ENCODE measurements around the gene CORO1C. TPM values are rescaled to one million over a fixed set of nuclear protein-coding genes. Genes with fewer than 3 reads are reported as not detected.

Gene CORO1C
- total and polyA plus RNA-seq, 9 of the 15 experiments (the other 6 are each of a cell fraction or from before 2014, with no cell fraction given) = 55.2 to 280 (median 150) TPM

DNA sequence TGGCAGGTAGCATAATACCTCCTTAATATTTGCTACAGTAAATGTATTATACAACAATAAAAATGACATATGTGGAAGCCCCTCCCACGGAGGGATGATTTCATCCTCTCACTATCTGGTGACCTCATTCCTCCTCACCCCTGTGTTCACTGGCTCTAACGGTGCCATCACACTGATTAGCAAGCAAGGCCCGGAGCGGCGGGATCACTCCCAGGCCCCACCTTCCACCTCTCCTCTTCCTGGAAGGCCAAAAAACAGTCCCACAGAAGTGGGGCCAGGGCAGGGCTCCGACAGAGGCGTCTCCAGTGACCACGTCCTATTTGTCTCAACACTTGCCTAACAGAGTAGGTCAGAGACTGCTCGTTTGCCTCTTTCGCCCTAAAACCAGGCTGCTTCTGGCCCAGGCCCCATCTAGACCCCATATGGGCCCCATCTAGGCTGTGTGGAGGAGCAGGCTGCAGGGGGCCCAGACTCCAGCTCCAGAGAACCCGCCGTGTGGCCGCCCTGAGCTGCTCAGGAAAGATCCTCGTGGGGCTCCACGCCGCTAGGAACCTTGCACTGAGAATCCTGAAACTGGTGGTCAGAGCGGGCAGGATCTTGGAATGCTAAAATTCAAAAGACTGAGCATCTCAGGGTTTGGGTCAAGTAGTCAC lies 101.4 kb downstream of the CORO1C start (continued):
- TF ChIP-seq, protein P1, sequence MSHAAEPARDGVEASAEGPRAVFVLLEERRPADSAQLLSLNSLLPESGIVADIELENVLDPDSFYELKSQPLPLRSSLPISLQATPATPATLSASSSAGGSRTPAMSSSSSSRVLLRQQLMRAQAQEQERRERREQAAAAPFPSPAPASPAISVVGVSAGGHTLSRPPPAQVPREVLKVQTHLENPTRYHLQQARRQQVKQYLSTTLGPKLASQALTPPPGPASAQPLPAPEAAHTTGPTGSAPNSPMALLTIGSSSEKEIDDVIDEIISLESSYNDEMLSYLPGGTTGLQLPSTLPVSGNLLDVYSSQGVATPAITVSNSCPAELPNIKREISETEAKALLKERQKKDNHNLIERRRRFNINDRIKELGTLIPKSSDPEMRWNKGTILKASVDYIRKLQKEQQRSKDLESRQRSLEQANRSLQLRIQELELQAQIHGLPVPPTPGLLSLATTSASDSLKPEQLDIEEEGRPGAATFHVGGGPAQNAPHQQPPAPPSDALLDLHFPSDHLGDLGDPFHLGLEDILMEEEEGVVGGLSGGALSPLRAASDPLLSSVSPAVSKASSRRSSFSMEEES (CRISPR knock-in tag; IDR thresholded peaks at IDR 0.05) = no peak
- TF ChIP-seq, protein P2, sequence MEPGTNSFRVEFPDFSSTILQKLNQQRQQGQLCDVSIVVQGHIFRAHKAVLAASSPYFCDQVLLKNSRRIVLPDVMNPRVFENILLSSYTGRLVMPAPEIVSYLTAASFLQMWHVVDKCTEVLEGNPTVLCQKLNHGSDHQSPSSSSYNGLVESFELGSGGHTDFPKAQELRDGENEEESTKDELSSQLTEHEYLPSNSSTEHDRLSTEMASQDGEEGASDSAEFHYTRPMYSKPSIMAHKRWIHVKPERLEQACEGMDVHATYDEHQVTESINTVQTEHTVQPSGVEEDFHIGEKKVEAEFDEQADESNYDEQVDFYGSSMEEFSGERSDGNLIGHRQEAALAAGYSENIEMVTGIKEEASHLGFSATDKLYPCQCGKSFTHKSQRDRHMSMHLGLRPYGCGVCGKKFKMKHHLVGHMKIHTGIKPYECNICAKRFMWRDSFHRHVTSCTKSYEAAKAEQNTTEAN (CRISPR knock-in tag; IDR thresholded peaks at IDR 0.05) = 0 out of 2 replicates have a peak, but pooled peaks have one; percentile 74
- TF ChIP-seq MBD2 (IDR thresholded peaks at IDR 0.05; ENCODE audit: borderline replicate concordance, low read depth) (peak; percentile 71; the same call in 1 of the 2 replicates), NFATC3 (IDR thresholded peaks at IDR 0.05) (no peak), NONO (IDR thresholded peaks at IDR 0.05; ENCODE audit: low read depth in 2 of 2, low read length in 1 of 2) (peak in 1 of 2 experiments; percentile 30; a peak in 1 of 4 replicates), OTX1 (CRISPR knock-in tag; IDR thresholded peaks at IDR 0.05) (peak; percentile 80; the same call in 1 of the 2 replicates), HDAC3 (IDR thresholded peaks at IDR 0.05; ENCODE audit: borderline replicate concordance, partially characterized antibody) (no peak), ETV1 (tag; conservative IDR thresholded peaks at IDR 0.05; ENCODE audit: low read depth) (no peak), MTF1 (CRISPR knock-in tag; IDR thresholded peaks at IDR 0.05; ENCODE audit: borderline replicate concordance) (no peak), ZNF197 (CRISPR knock-in tag; IDR thresholded peaks at IDR 0.05; ENCODE audit: low read depth) (no peak), ZNF12 (CRISPR knock-in tag; IDR thresholded peaks at IDR 0.05) (no peak), CAMTA2 (CRISPR knock-in tag; conservative IDR thresholded peaks at IDR 0.05) (no peak)
- TF ChIP-seq, protein P3, sequence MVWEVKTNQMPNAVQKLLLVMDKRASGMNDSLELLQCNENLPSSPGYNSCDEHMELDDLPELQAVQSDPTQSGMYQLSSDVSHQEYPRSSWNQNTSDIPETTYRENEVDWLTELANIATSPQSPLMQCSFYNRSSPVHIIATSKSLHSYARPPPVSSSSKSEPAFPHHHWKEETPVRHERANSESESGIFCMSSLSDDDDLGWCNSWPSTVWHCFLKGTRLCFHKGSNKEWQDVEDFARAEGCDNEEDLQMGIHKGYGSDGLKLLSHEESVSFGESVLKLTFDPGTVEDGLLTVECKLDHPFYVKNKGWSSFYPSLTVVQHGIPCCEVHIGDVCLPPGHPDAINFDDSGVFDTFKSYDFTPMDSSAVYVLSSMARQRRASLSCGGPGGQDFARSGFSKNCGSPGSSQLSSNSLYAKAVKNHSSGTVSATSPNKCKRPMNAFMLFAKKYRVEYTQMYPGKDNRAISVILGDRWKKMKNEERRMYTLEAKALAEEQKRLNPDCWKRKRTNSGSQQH (CRISPR knock-in tag; IDR thresholded peaks at IDR 0.05) = no peak; the same call in 1 of the 2 replicates
- TF ChIP-seq, protein P4, sequence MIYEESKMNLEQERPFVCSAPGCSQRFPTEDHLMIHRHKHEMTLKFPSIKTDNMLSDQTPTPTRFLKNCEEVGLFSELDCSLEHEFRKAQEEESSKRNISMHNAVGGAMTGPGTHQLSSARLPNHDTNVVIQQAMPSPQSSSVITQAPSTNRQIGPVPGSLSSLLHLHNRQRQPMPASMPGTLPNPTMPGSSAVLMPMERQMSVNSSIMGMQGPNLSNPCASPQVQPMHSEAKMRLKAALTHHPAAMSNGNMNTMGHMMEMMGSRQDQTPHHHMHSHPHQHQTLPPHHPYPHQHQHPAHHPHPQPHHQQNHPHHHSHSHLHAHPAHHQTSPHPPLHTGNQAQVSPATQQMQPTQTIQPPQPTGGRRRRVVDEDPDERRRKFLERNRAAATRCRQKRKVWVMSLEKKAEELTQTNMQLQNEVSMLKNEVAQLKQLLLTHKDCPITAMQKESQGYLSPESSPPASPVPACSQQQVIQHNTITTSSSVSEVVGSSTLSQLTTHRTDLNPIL (CRISPR knock-in tag; IDR thresholded peaks at IDR 0.05) = no peak
- TF ChIP-seq, protein P5, sequence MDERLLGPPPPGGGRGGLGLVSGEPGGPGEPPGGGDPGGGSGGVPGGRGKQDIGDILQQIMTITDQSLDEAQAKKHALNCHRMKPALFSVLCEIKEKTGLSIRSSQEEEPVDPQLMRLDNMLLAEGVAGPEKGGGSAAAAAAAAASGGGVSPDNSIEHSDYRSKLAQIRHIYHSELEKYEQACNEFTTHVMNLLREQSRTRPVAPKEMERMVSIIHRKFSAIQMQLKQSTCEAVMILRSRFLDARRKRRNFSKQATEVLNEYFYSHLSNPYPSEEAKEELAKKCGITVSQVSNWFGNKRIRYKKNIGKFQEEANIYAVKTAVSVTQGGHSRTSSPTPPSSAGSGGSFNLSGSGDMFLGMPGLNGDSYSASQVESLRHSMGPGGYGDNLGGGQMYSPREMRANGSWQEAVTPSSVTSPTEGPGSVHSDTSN (CRISPR knock-in tag; IDR thresholded peaks at IDR 0.05; ENCODE audit: low read depth) = no peak
- TF ChIP-seq, protein P5 (tag; conservative IDR thresholded peaks at IDR 0.05; ENCODE audit: low read depth) = no peak
- TF ChIP-seq, protein P6, sequence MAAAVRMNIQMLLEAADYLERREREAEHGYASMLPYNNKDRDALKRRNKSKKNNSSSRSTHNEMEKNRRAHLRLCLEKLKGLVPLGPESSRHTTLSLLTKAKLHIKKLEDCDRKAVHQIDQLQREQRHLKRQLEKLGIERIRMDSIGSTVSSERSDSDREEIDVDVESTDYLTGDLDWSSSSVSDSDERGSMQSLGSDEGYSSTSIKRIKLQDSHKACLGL (CRISPR knock-in tag; IDR thresholded peaks at IDR 0.05; ENCODE audit: borderline replicate concordance, poor library complexity, severe bottlenecking) = no peak
